Fibroblast of pulmonary artery (primary cell): ENCODE measurements around the gene MGMT.

Source experiments
- DNase-seq: peaks from one replicate; pipeline ENCODE4 v3.0.0-alpha.2; 2010; ENCODE audit warnings: low read depth
- H3K4me3 ChIP-seq: replicated peaks from 2 replicates; pipeline ENCODE4 v1.5.1; 2011; ENCODE audit warnings: low read depth, mild to moderate bottlenecking, control low read depth, low read length, moderate library complexity
- CTCF ChIP-seq: IDR thresholded peaks from 2 replicates; pipeline ENCODE4 v1.5.1; 2011; ENCODE audit warnings: mild to moderate bottlenecking, control low read depth, low read length, inconsistent platforms; ENCODE audit errors: missing control alignments

Gene MGMT

DNA sequence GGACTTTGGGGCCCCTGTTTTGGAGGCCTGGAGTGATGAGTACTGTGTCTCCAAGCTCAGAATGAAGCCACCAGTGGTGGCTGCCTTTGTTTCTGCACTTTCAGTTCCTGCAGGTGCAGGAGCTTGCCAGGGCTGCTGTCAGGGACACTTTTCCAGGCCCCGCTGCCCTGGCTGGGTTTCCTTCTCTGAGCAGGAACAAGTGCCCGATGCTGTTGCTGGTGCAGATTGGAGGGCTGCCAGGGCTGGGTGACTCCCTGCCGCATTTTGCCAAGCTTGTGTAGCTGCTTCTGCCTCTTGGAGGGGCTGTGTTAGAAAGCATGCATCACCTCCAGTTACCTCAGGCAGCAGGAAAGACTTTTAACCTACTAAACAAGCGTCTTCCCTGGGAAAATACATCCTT, 211.1 kb downstream of the MGMT start:
- no peak for TF ChIP-seq CTCF
- no peak for DNase-seq
- H3K4me3 ChIP-seq: no peak overlapping the region

- no peak for TF ChIP-seq CTCF
- no peak for DNase-seq
These were observed 212.2 kb downstream of the MGMT start for GRCh38 chr10:129679207-129679606.

DNA sequence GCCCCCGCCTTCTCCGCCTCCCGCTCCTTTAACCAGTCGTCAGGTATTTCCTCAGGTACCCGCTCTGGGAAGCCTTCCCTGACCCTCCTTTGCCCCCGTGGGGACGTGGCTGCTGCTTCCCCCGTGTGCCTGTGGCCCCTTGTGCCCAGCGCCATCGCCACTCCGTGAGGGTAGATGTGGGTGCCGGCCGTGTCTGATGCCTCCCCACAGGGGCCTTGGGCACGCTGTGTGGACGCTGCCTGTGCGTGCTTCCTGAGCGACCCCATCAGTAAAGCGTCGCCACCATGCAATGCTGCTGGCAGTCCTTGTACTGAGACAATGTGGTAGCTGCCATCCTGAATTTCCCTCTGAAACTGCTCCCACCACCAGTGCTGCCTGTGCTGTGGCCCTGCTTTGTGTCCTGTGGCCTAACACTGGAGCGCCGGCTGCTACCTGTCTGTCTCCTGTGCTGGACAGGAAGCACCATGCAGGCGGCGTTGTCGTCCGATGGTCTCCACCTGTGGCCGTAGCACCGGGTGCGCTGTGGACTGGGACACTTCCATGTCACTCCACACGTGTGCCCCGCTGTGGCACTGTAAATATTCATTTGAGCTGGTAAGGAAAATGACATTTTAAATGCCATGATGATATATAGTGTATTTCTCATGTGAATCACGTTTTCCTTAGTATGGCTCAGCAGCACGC, 213.8 kb downstream of the MGMT start:
- H3K4me3 ChIP-seq: no peak overlapping the region
- no peak for DNase-seq
- no peak for TF ChIP-seq CTCF

More at GRCh38 chr10:129679207-129679606, 212.2 kb downstream of the MGMT start:
- no peak overlapping the region for H3K4me3 ChIP-seq

DNA sequence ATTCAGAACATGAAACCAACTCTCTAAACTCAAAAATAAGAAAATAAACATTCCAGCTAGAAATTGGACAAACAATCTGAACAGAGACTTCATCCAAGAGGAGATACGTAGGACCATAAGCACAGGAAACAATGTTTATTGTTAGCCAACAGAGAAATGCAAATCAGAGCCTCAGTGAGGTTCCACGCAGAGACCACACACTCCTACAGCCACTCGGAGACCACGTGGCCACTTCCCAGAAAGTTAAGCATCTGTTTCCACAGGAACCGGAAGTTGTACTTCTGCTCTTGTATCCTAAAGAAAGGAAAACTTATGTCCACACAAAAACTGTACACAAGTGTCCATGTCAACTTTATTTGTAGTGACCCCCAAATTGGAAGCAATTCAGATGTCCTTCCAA, 214.8 kb downstream of the MGMT start:
- TF ChIP-seq CTCF: no peak
- DNase-seq: no peak
- no peak overlapping the region for H3K4me3 ChIP-seq

- DNase-seq: no peak
- TF ChIP-seq CTCF: no peak
These were observed 216.5 kb downstream of the MGMT start for GRCh38 chr10:129683519-129683918.

GRCh38 chr10:129683920-129684319, 216.9 kb downstream of the MGMT start:
- no peak for TF ChIP-seq CTCF
- no peak for DNase-seq

More at GRCh38 chr10:129683519-129683918, 216.5 kb downstream of the MGMT start:
- H3K4me3 ChIP-seq: no peak overlapping the region

GRCh38 chr10:129685271-129685670, 218.2 kb downstream of the MGMT start:
- DNase-seq: no peak
- no peak overlapping the region for H3K4me3 ChIP-seq
- no peak for TF ChIP-seq CTCF

More at GRCh38 chr10:129683920-129684319, 216.9 kb downstream of the MGMT start:
- no peak overlapping the region for H3K4me3 ChIP-seq
